ENCODE results near the gene CRMP1.

CRMP1 gene

GRCh38 chr4:5888222-5889001 is 4.5 kb downstream of the CRMP1 start:
- no peak for DNase-seq (ENCODE audit: low spot score)

- DNase-seq (ENCODE audit: low spot score): no peak
These were observed 5.3 kb downstream of the CRMP1 start for GRCh38 chr4:5887361-5888221.

- DNase-seq (ENCODE audit: low spot score): no peak
These were observed 5.9 kb downstream of the CRMP1 start for GRCh38 chr4:5887011-5887360.

- DNase-seq (ENCODE audit: low spot score): no peak
These were observed 7.2 kb downstream of the CRMP1 start for GRCh38 chr4:5885733-5886132.

GRCh38 chr4:5884796-5885195 is 8.1 kb downstream of the CRMP1 start:
- no peak for DNase-seq (ENCODE audit: low spot score)

GRCh38 chr4:5883916-5884315 is 9.0 kb downstream of the CRMP1 start:
- no peak for DNase-seq (ENCODE audit: low spot score)

GRCh38 chr4:5882947-5883346 is 9.9 kb downstream of the CRMP1 start:
- no peak for DNase-seq (ENCODE audit: low spot score)

- DNase-seq (ENCODE audit: low spot score): no peak
These were observed 11.5 kb downstream of the CRMP1 start for GRCh38 chr4:5881340-5881739.

GRCh38 chr4:5878359-5878758 is 14.5 kb downstream of the CRMP1 start:
- no peak for DNase-seq (ENCODE audit: low spot score)

- no peak for DNase-seq (ENCODE audit: low spot score)
These were observed 15.5 kb downstream of the CRMP1 start for GRCh38 chr4:5877392-5877791.

- peak; percentile 80 for DNase-seq (ENCODE audit: low spot score)
These were observed 18.0 kb downstream of the CRMP1 start for GRCh38 chr4:5874811-5875449.

- no peak for DNase-seq (ENCODE audit: low spot score)
These were observed 22.2 kb downstream of the CRMP1 start for GRCh38 chr4:5870701-5871100.

GRCh38 chr4:5869966-5870619 is 22.8 kb downstream of the CRMP1 start:
- no peak for DNase-seq (ENCODE audit: low spot score)

GRCh38 chr4:5867866-5868265 is 25.0 kb downstream of the CRMP1 start:
- DNase-seq (ENCODE audit: low spot score): no peak

GRCh38 chr4:5866841-5867813 is 25.8 kb downstream of the CRMP1 start:
- DNase-seq (ENCODE audit: low spot score): no peak

- no peak for DNase-seq (ENCODE audit: low spot score)
These were observed 26.8 kb downstream of the CRMP1 start for GRCh38 chr4:5865896-5866599.

- peak; percentile 56 for DNase-seq (ENCODE audit: low spot score)
These were observed 29.3 kb downstream of the CRMP1 start for GRCh38 chr4:5863461-5864113.

- no peak for DNase-seq (ENCODE audit: low spot score)
These were observed 34.7 kb downstream of the CRMP1 start for GRCh38 chr4:5858020-5858769.

GRCh38 chr4:5857199-5857598 is 35.7 kb downstream of the CRMP1 start:
- no peak for DNase-seq (ENCODE audit: low spot score)

Measured in GM03348 (cell line).